Smooth muscle cell (in vitro differentiated cells): ENCODE data around the gene FAM204A. TPM values are rescaled to one million over a fixed set of nuclear protein-coding genes. Genes with fewer than 3 reads are reported as not detected.
A peak's percentile ranks its signal among the peaks of the same experiment; 100 is the strongest.

Source experiments
- DNase-seq: peaks from one replicate; lab custom pipeline; 2025; ENCODE audit not compliant: unreplicated experiment; lab: John Stamatoyannopoulos, UW
- H2AFZ ChIP-seq: fragments of 200-600 bp; sonication (generic); 2 replicates; pipeline ENCODE4 v1.6.0; 2016; ENCODE audit warnings: antibody characterized with exemption, low read depth, mild to moderate bottlenecking
- H3F3A ChIP-seq: fragments of 200-600 bp; sonication (generic); 2 replicates; pipeline ENCODE4 v1.6.0; 2017; ENCODE audit warnings: antibody characterized with exemption, low read depth
- H3K27ac ChIP-seq: fragments of 200-600 bp; sonication (generic); 2 replicates; pipeline ENCODE4 v1.5.1; 2016; ENCODE audit warnings: low read depth, mild to moderate bottlenecking
- H3K27me3 ChIP-seq: fragments of 200-600 bp; sonication (generic); 2 replicates; pipeline ENCODE4 v1.6.1; 2016; ENCODE audit warnings: low read depth, mild to moderate bottlenecking
- H3K36me3 ChIP-seq: fragments of 200-600 bp; sonication (generic); 2 replicates; pipeline ENCODE4 v1.5.1; 2016; ENCODE audit warnings: low read depth
- H3K4me1 ChIP-seq: fragments of 200-600 bp; sonication (generic); 2 replicates; pipeline ENCODE4 v1.5.1; 2016; ENCODE audit warnings: low read depth
- H3K4me2 ChIP-seq: fragments of 200-600 bp; sonication (generic); 2 replicates; pipeline ENCODE4 v1.6.0; 2016; ENCODE audit warnings: mild to moderate bottlenecking
- H3K4me3 ChIP-seq: fragments of 200-600 bp; sonication (generic); 2 replicates; pipeline ENCODE4 v1.5.1; 2016; ENCODE audit warnings: mild to moderate bottlenecking
- H3K79me2 ChIP-seq: fragments of 200-600 bp; sonication (generic); 2 replicates; pipeline ENCODE4 v1.6.0; 2016; ENCODE audit warnings: low read depth, mild to moderate bottlenecking
- H3K9ac ChIP-seq: fragments of 200-600 bp; sonication (generic); 2 replicates; pipeline ENCODE4 v1.6.0; 2016; ENCODE audit warnings: low read depth
- H3K9me3 ChIP-seq: fragments of 200-600 bp; sonication (generic); replicated peaks from 2 replicates; pipeline ENCODE4 v1.5.1; 2016; ENCODE audit warnings: low read depth
- H4K20me1 ChIP-seq: fragments of 200-600 bp; sonication (generic); 2 replicates; pipeline ENCODE4 v1.6.0; 2016; ENCODE audit warnings: low read depth
- CTCF ChIP-seq: fragments of 200-600 bp; sonication (generic); IDR thresholded peaks from 2 replicates; pipeline ENCODE4 v1.5.1; 2017; ENCODE audit warnings: borderline replicate concordance, mild to moderate bottlenecking, antibody characterized with exemption; ENCODE audit not compliant: insufficient read depth, poor library complexity, severe bottlenecking
- WGBS: methylation state at CpG from one replicate; pipeline ENCODE4 v1.1.7; 2016; ENCODE audit warnings: low lambda C conversion rate; 5-methylcytosine and 5-hydroxymethylcytosine counted together
- polyA plus RNA-seq: library from polyadenylated mRNA; unstranded; fragments of >200 nt; fragmentation: Nextera tagmentation; extraction: Ambion mirVana; gene quantifications from 2 replicates; pipeline ENCODE4 v1.2.1, GENCODE V29; 2016
- total RNA-seq: library from RNA; depleted of rRNA; stranded (reverse); fragments of >200 nt; gene quantifications from 2 replicates; pipeline ENCODE4 v1.2.3, GENCODE V29; 2014

FAM204A gene
- 73.4 and 82.4 TPM in 2 replicates for total RNA-seq
- polyA plus RNA-seq, result 67.9 and 75.0 TPM in 2 replicates

GRCh38 chr10:118341791-118342637 lies at the start of gene FAM204A:
Gene FAM204A (minus strand): TSS chr10:118342324. CDS start chr10:118336415, 5,909 bp downstream.
- Histone ChIP-seq H3K36me3 (no peaks in the 10 kb centered on the region), H2AFZ (peak within 1 kb of the TSS; percentile 97), H3F3A (no peaks in the 10 kb centered on the region), H3K9me3 (no peaks in the 10 kb centered on the region), H3K27ac (peak within 1 kb of the TSS; percentile 58), H3K27me3 (no peaks in the 10 kb centered on the region), H3K79me2 (peaks cover 46% of the 10 kb centered on the region), H3K4me3 (peak within 1 kb of the TSS; percentile 83), H3K9ac (peak within 1 kb of the TSS; percentile 71), H3K4me1 (peaks cover 10% of the 10 kb centered on the region), H4K20me1 (peaks cover 17% of the 10 kb centered on the region), H3K4me2 (peak within 1 kb of the TSS; percentile 89)
- WGBS, result under 1% methylated on average over 45 of the region's 45 CpGs
- TF ChIP-seq CTCF, result no peak
- DNase-seq, result peak; percentile 53

- H3K79me2 ChIP-seq, result no peaks in the 10 kb centered on the region
- peaks cover 18% of the 10 kb centered on the region for H3K27me3 ChIP-seq
- no peak overlapping the region for H3K27ac ChIP-seq
- H3K9me3 ChIP-seq, result no peaks in the 10 kb centered on the region
- H3K4me1 ChIP-seq, result no peaks in the 10 kb centered on the region
- WGBS, result 90% methylated on average over 1 of the region's 1 CpG
- no peak overlapping the region for H3K9ac ChIP-seq
- H3F3A ChIP-seq, result no peaks in the 10 kb centered on the region
- H3K36me3 ChIP-seq, result no peaks in the 10 kb centered on the region
- H4K20me1 ChIP-seq, result no peaks in the 10 kb centered on the region
- no peak for TF ChIP-seq CTCF
- H2AFZ ChIP-seq, result no peak overlapping the region
- H3K4me2 ChIP-seq, result no peak overlapping the region
- no peak overlapping the region for H3K4me3 ChIP-seq
- DNase-seq, result no peak
Measured at GRCh38 chr10:118383699-118384098, 41.6 kb upstream of the FAM204A start.

- H3F3A ChIP-seq, result no peaks in the 10 kb centered on the region
- no peaks in the 10 kb centered on the region for H3K79me2 ChIP-seq
- H2AFZ ChIP-seq, result no peak overlapping the region
- DNase-seq, result no peak
- no peaks in the 10 kb centered on the region for H3K36me3 ChIP-seq
- H3K9ac ChIP-seq, result no peak overlapping the region
- H3K27ac ChIP-seq, result no peak overlapping the region
- 79% methylated on average over 4 of the region's 4 CpGs for WGBS
- peaks cover 18% of the 10 kb centered on the region for H3K27me3 ChIP-seq
- no peaks in the 10 kb centered on the region for H4K20me1 ChIP-seq
- no peak for TF ChIP-seq CTCF
- no peak overlapping the region for H3K4me3 ChIP-seq
- no peaks in the 10 kb centered on the region for H3K4me1 ChIP-seq
- H3K4me2 ChIP-seq, result no peak overlapping the region
- no peaks in the 10 kb centered on the region for H3K9me3 ChIP-seq
Measured at GRCh38 chr10:118383063-118383689, 41.1 kb upstream of the FAM204A start.

GRCh38 chr10:118374404-118374803 lies 32.3 kb upstream of the FAM204A start:
- H3K4me1 ChIP-seq, result no peaks in the 10 kb centered on the region
- DNase-seq, result no peak
- no peak overlapping the region for H3K9ac ChIP-seq
- no peak overlapping the region for H3K4me3 ChIP-seq
- H3K27ac ChIP-seq, result no peak overlapping the region
- TF ChIP-seq CTCF, result no peak
- H3K9me3 ChIP-seq, result no peaks in the 10 kb centered on the region
- no peak overlapping the region for H3K4me2 ChIP-seq
- peaks cover 6% of the 10 kb centered on the region for H3K27me3 ChIP-seq
- H3K36me3 ChIP-seq, result no peaks in the 10 kb centered on the region
- H2AFZ ChIP-seq, result no peak overlapping the region
- no peaks in the 10 kb centered on the region for H4K20me1 ChIP-seq
- H3F3A ChIP-seq, result no peaks in the 10 kb centered on the region
- no peaks in the 10 kb centered on the region for H3K79me2 ChIP-seq
